Immature natural killer cell (primary cell): ENCODE data around the gene TNNC1. TPM values are rescaled to one million over a fixed set of nuclear protein-coding genes. Genes with fewer than 3 reads are reported as not detected.
A peak's percentile ranks its signal among the peaks of the same experiment; 100 is the strongest.

Source experiments
- DNase-seq, 3 donors: peaks; one replicate each; pipeline ENCODE4 v3.0.0; 2022; ENCODE audit warnings: mixed read lengths in 1 of 3
- H3K27ac Mint-ChIP-seq, 6 donors: one replicate each; pipeline ENCODE4 v1.8.0; 2020; ENCODE audit warnings: mixed read lengths in 6 of 6, mild to moderate bottlenecking in 5 of 6, inconsistent platforms in 4 of 6, moderate library complexity in 3 of 6
- H3K27me3 Mint-ChIP-seq, 3 donors: one replicate each; pipeline ENCODE4 v1.8.0; 2020 to 2021; ENCODE audit warnings: low read depth in 3 of 3, mild to moderate bottlenecking in 3 of 3, mixed read lengths in 3 of 3, moderate library complexity in 3 of 3, inconsistent platforms in 1 of 3
- H3K36me3 Mint-ChIP-seq, 3 donors: one replicate each; pipeline ENCODE4 v1.8.0; 2020; ENCODE audit warnings: mixed read lengths in 3 of 3, inconsistent platforms in 2 of 3, mild to moderate bottlenecking in 2 of 3
- H3K4me1 Mint-ChIP-seq, 2 donors: one replicate each; pipeline ENCODE4 v1.8.0; 2020; ENCODE audit warnings: inconsistent platforms in 2 of 2, mild to moderate bottlenecking in 2 of 2, mixed read lengths in 2 of 2, moderate library complexity in 1 of 2
- H3K4me3 Mint-ChIP-seq, 5 donors: one replicate each; pipeline ENCODE4 v1.8.0; 2020; ENCODE audit warnings: mild to moderate bottlenecking in 5 of 5, mixed read lengths in 5 of 5, inconsistent platforms in 3 of 5, moderate library complexity in 3 of 5
- H3K9me3 Mint-ChIP-seq, 6 donors: one replicate each; pipeline ENCODE4 v1.8.0; 2020; ENCODE audit warnings: mild to moderate bottlenecking in 6 of 6, mixed read lengths in 6 of 6, inconsistent platforms in 4 of 6, moderate library complexity in 3 of 6
- polyA plus RNA-seq, 3 donors: library from polyadenylated mRNA; unstranded; fragments of 300-500 nt; fragmentation: Illumina TruSeq; gene quantifications; one replicate each; pipeline ENCODE4 v1.2.3, GENCODE V29; 2021

Gene TNNC1
- polyA plus RNA-seq, 3 donors from 2014 or later: not detected

- DNase-seq: no peak
- Mint-ChIP-seq H3K4me3 (no peak overlapping the region), H3K4me1 (peaks cover 0 to 2% of the 10 kb centered on the region in 2 donors), H3K36me3 (peaks cover 6 to 21% (median 15%) of the 10 kb centered on the region in 3 donors), H3K27ac (no peak overlapping the region), H3K27me3 (peaks cover 0 to 4% (median 2%) of the 10 kb centered on the region in 3 donors), H3K9me3 (no peaks in the 10 kb centered on the region)
These were observed 26.2 kb upstream of the TNNC1 start for GRCh38 chr3:52479877-52480575.

- no peak overlapping the region for H3K4me3 Mint-ChIP-seq
- H3K27ac Mint-ChIP-seq: no peak overlapping the region
These were observed 25.4 kb upstream of the TNNC1 start for GRCh38 chr3:52479037-52479876.

GRCh38 chr3:52477796-52478095 lies 23.9 kb upstream of the TNNC1 start:
- H3K27me3 Mint-ChIP-seq: peaks cover 0 to 2% (median under 1%) of the 10 kb centered on the region in 3 donors
- DNase-seq: no peak
- H3K27ac Mint-ChIP-seq: peak overlapping the region in 1 of 6 donors; percentile 34
- H3K36me3 Mint-ChIP-seq: peaks cover 9 to 27% (median 15%) of the 10 kb centered on the region in 3 donors
- H3K4me3 Mint-ChIP-seq: no peak overlapping the region
- peaks cover 0 to 2% of the 10 kb centered on the region in 2 donors for H3K4me1 Mint-ChIP-seq
- H3K9me3 Mint-ChIP-seq: no peaks in the 10 kb centered on the region

More at GRCh38 chr3:52479037-52479876, 25.4 kb upstream of the TNNC1 start:
- H3K4me1 Mint-ChIP-seq: peaks cover 0 to 2% of the 10 kb centered on the region in 2 donors
- no peaks in the 10 kb centered on the region for H3K9me3 Mint-ChIP-seq
- no peak for DNase-seq
- peaks cover 0 to 4% (median 2%) of the 10 kb centered on the region in 3 donors for H3K27me3 Mint-ChIP-seq
- peaks cover 9 to 24% (median 15%) of the 10 kb centered on the region in 3 donors for H3K36me3 Mint-ChIP-seq

- H3K9me3 Mint-ChIP-seq: no peaks in the 10 kb centered on the region
These were observed 23.4 kb upstream of the TNNC1 start for GRCh38 chr3:52477076-52477795.

GRCh38 chr3:52473026-52473425 lies 19.2 kb upstream of the TNNC1 start:
- Mint-ChIP-seq H3K4me3 (no peak overlapping the region), H3K27me3 (peaks cover 0 to 3% (median 0%) of the 10 kb centered on the region in 3 donors), H3K36me3 (peaks cover under 1 to 10% (median 6%) of the 10 kb centered on the region in 3 donors), H3K27ac (no peak overlapping the region), H3K4me1 (peaks cover 3 to 10% of the 10 kb centered on the region in 2 donors), H3K9me3 (no peaks in the 10 kb centered on the region)
- DNase-seq: no peak

More at GRCh38 chr3:52477076-52477795, 23.4 kb upstream of the TNNC1 start:
- peaks cover 0 to 2% (median 0%) of the 10 kb centered on the region in 3 donors for H3K27me3 Mint-ChIP-seq
- no peaks in the 10 kb centered on the region for H3K4me1 Mint-ChIP-seq
- DNase-seq: no peak
- H3K4me3 Mint-ChIP-seq: no peak overlapping the region
- H3K27ac Mint-ChIP-seq: no peak overlapping the region
- peaks cover 9 to 24% (median 15%) of the 10 kb centered on the region in 3 donors for H3K36me3 Mint-ChIP-seq

- no peak for DNase-seq
- no peaks in the 10 kb centered on the region for H3K9me3 Mint-ChIP-seq
- H3K4me3 Mint-ChIP-seq: no peak overlapping the region
- peaks cover 3 to 10% of the 10 kb centered on the region in 2 donors for H3K4me1 Mint-ChIP-seq
- H3K36me3 Mint-ChIP-seq: peaks cover 0 to 8% (median 4%) of the 10 kb centered on the region in 3 donors
- no peak overlapping the region for H3K27ac Mint-ChIP-seq
- peaks cover 0 to 3% (median 0%) of the 10 kb centered on the region in 3 donors for H3K27me3 Mint-ChIP-seq
These were observed 18.6 kb upstream of the TNNC1 start for GRCh38 chr3:52472239-52473000.

- peaks cover 0 to 3% (median 0%) of the 10 kb centered on the region in 3 donors for H3K27me3 Mint-ChIP-seq
- peaks cover 3 to 10% of the 10 kb centered on the region in 2 donors for H3K4me1 Mint-ChIP-seq
- no peak overlapping the region for H3K27ac Mint-ChIP-seq
- H3K4me3 Mint-ChIP-seq: no peak overlapping the region
- no peaks in the 10 kb centered on the region for H3K9me3 Mint-ChIP-seq
- peak in 1 of 3 donors; percentile 23 for DNase-seq
- H3K36me3 Mint-ChIP-seq: peaks cover 0 to 8% (median 4%) of the 10 kb centered on the region in 3 donors
These were observed 17.8 kb upstream of the TNNC1 start for GRCh38 chr3:52471371-52472238.

GRCh38 chr3:52470920-52471319 lies 17.1 kb upstream of the TNNC1 start:
- DNase-seq: no peak
- Mint-ChIP-seq H3K4me3 (no peak overlapping the region), H3K27me3 (peaks cover 0 to 3% (median 0%) of the 10 kb centered on the region in 3 donors), H3K4me1 (peaks cover 4 to 11% of the 10 kb centered on the region in 2 donors), H3K9me3 (no peaks in the 10 kb centered on the region), H3K36me3 (peaks cover 0 to 8% (median 4%) of the 10 kb centered on the region in 3 donors), H3K27ac (peak overlapping the region in 1 of 6 donors; percentile 42)

GRCh38 chr3:52469001-52469400 lies 15.2 kb upstream of the TNNC1 start:
- peaks cover 0 to 10% (median 0%) of the 10 kb centered on the region in 3 donors for H3K36me3 Mint-ChIP-seq
- H3K9me3 Mint-ChIP-seq: no peaks in the 10 kb centered on the region
- H3K27ac Mint-ChIP-seq: no peak overlapping the region
- no peak for DNase-seq
- H3K4me1 Mint-ChIP-seq: peaks cover 6 to 17% of the 10 kb centered on the region in 2 donors
- no peak overlapping the region for H3K4me3 Mint-ChIP-seq
- peaks cover 0 to 3% (median 0%) of the 10 kb centered on the region in 3 donors for H3K27me3 Mint-ChIP-seq

GRCh38 chr3:52468336-52468735 lies 14.5 kb upstream of the TNNC1 start:
- peak overlapping the region in 1 of 6 donors; percentile 40 for H3K27ac Mint-ChIP-seq
- no peaks in the 10 kb centered on the region for H3K9me3 Mint-ChIP-seq
- peaks cover 0 to 9% (median 0%) of the 10 kb centered on the region in 3 donors for H3K36me3 Mint-ChIP-seq
- H3K4me3 Mint-ChIP-seq: no peak overlapping the region
- peaks cover 0 to 5% (median 2%) of the 10 kb centered on the region in 3 donors for H3K27me3 Mint-ChIP-seq
- DNase-seq: no peak
- H3K4me1 Mint-ChIP-seq: peaks cover 10 to 21% of the 10 kb centered on the region in 2 donors

GRCh38 chr3:52463416-52463815 lies 9.6 kb upstream of the TNNC1 start:
- Mint-ChIP-seq H3K4me3 (peak overlapping the region in 3 of 5 donors; percentile 21 to 38 (median 29)), H3K4me1 (peaks cover 29 to 34% of the 10 kb centered on the region in 2 donors), H3K27me3 (peaks cover 0 to 7% (median 3%) of the 10 kb centered on the region in 3 donors), H3K36me3 (peaks cover 0 to 24% (median 8%) of the 10 kb centered on the region in 3 donors), H3K9me3 (no peaks in the 10 kb centered on the region), H3K27ac (peak overlapping the region; percentile 7 to 74 (median 52))
- DNase-seq: peak; percentile 28 to 51 (median 45)

- H3K4me1 Mint-ChIP-seq: peaks cover 45% of the 10 kb centered on the region in 2 donors
- no peak for DNase-seq
- H3K36me3 Mint-ChIP-seq: peaks cover 0 to 27% (median 11%) of the 10 kb centered on the region in 3 donors
- no peaks in the 10 kb centered on the region for H3K9me3 Mint-ChIP-seq
- H3K27me3 Mint-ChIP-seq: peaks cover 0 to 7% (median 3%) of the 10 kb centered on the region in 3 donors
- peak overlapping the region in 1 of 6 donors; percentile 42 for H3K27ac Mint-ChIP-seq
- H3K4me3 Mint-ChIP-seq: no peak overlapping the region
These were observed 8.0 kb upstream of the TNNC1 start for GRCh38 chr3:52461874-52462273.
